Measurements from ENCODE around the gene NLN. TPM values are rescaled to one million over a fixed set of nuclear protein-coding genes. Genes with fewer than 3 reads are reported as not detected.

The NLN gene
- total RNA-seq, 1 experiment from 2014 or later: 34.8 TPM

- Histone ChIP-seq H3K4me1 (peaks cover 16% of the 10 kb centered on the region), H3K9me3 (no peaks in the 10 kb centered on the region), H3K36me3 (ENCODE audit: control insufficient read depth, insufficient read depth, low read length) (no peaks in the 10 kb centered on the region), H3K4me3 (ENCODE audit: low read depth, low read length) (no peak overlapping the region), H3K27me3 (replicated peaks; ENCODE audit: control insufficient read depth, insufficient read depth, low read length) (no peaks in the 10 kb centered on the region)
- no peaks in the 10 kb centered on the region for H3K36me3 Mint-ChIP-seq (ENCODE audit: insufficient read depth, unreplicated experiment)
- H3K27ac Mint-ChIP-seq (ENCODE audit: unreplicated experiment): no peak overlapping the region
- H3K4me3 Mint-ChIP-seq (ENCODE audit: unreplicated experiment): no peak overlapping the region
- H3K9me3 Mint-ChIP-seq (ENCODE audit: unreplicated experiment): peaks cover 9% of the 10 kb centered on the region
- TF ChIP-seq, protein P1, sequence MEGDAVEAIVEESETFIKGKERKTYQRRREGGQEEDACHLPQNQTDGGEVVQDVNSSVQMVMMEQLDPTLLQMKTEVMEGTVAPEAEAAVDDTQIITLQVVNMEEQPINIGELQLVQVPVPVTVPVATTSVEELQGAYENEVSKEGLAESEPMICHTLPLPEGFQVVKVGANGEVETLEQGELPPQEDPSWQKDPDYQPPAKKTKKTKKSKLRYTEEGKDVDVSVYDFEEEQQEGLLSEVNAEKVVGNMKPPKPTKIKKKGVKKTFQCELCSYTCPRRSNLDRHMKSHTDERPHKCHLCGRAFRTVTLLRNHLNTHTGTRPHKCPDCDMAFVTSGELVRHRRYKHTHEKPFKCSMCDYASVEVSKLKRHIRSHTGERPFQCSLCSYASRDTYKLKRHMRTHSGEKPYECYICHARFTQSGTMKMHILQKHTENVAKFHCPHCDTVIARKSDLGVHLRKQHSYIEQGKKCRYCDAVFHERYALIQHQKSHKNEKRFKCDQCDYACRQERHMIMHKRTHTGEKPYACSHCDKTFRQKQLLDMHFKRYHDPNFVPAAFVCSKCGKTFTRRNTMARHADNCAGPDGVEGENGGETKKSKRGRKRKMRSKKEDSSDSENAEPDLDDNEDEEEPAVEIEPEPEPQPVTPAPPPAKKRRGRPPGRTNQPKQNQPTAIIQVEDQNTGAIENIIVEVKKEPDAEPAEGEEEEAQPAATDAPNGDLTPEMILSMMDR (IDR thresholded peaks at IDR 0.05; ENCODE audit: insufficient read depth in 1 of 2, low read depth in 1 of 2, low read length in 1 of 2, severe bottlenecking in 1 of 2, unreplicated experiment in 1 of 2): no peak
- peaks cover 16% of the 10 kb centered on the region for H3K4me1 Mint-ChIP-seq (ENCODE audit: low read depth, unreplicated experiment)
- no TSS peak for BruUV-seq (replicated peaks)
- H3K27me3 Mint-ChIP-seq (ENCODE audit: insufficient read depth, unreplicated experiment): no peaks in the 10 kb centered on the region
- ChIA-PET CTCF (no interaction called here), POLR2A (no interaction called here)
- DNase-seq: no peak
- intact Hi-C loops (cut with micrococcal nuclease; ENCODE audit: unreplicated experiment): loop anchor here (10.0 kb wide), 1 partner anchor 285 kb away; no protein-coding TSS in a partner anchor
These were observed 28.0 kb downstream of the NLN start for GRCh38 chr5:65749956-65750355.

GRCh38 chr5:65750938-65751337 is 28.9 kb downstream of the NLN start:
- ChIA-PET POLR2A (no interaction called here), CTCF (no interaction called here)
- Histone ChIP-seq H3K36me3 (ENCODE audit: control insufficient read depth, insufficient read depth, low read length) (no peaks in the 10 kb centered on the region), H3K9me3 (no peaks in the 10 kb centered on the region), H3K27me3 (replicated peaks; ENCODE audit: control insufficient read depth, insufficient read depth, low read length) (no peaks in the 10 kb centered on the region), H3K4me3 (ENCODE audit: low read depth, low read length) (no peak overlapping the region), H3K4me1 (peaks cover 16% of the 10 kb centered on the region)
- BruUV-seq (replicated peaks): no TSS peak
- H3K27me3 Mint-ChIP-seq (ENCODE audit: insufficient read depth, unreplicated experiment): no peaks in the 10 kb centered on the region
- no peak overlapping the region for H3K4me3 Mint-ChIP-seq (ENCODE audit: unreplicated experiment)
- H3K27ac Mint-ChIP-seq (ENCODE audit: unreplicated experiment): peak overlapping the region; percentile 74
- no peak for DNase-seq
- no peaks in the 10 kb centered on the region for H3K36me3 Mint-ChIP-seq (ENCODE audit: insufficient read depth, unreplicated experiment)
- TF ChIP-seq, protein P1 (IDR thresholded peaks at IDR 0.05; ENCODE audit: insufficient read depth in 1 of 2, low read depth in 1 of 2, low read length in 1 of 2, severe bottlenecking in 1 of 2, unreplicated experiment in 1 of 2): no peak
- H3K9me3 Mint-ChIP-seq (ENCODE audit: unreplicated experiment): peaks cover 9% of the 10 kb centered on the region
- H3K4me1 Mint-ChIP-seq (ENCODE audit: low read depth, unreplicated experiment): peaks cover 16% of the 10 kb centered on the region
- intact Hi-C loops (cut with micrococcal nuclease; ENCODE audit: unreplicated experiment): no loop called here

DNA sequence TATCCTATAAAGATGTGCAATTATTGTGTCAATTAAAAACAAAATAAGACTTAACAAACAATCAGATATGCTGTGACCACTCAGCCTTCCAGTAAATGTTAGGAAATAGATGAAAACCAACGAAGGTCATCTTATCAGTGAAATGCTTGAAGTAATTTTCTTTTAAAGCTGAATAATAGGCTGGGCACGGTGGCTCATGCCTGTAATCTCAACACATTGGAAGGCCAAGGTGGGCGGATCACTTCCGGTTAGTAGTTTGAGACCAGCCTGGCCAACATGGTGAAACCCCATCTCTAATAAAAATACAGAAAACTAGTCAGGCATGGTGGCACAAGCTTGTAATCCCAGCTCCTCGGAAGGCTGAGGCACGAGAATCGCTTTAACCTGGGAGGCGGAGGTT is 31.2 kb downstream of the NLN start:
- Histone ChIP-seq H3K36me3 (ENCODE audit: control insufficient read depth, insufficient read depth, low read length) (no peaks in the 10 kb centered on the region), H3K4me3 (ENCODE audit: low read depth, low read length) (no peak overlapping the region), H3K4me1 (peaks cover 16% of the 10 kb centered on the region), H3K27me3 (replicated peaks; ENCODE audit: control insufficient read depth, insufficient read depth, low read length) (no peaks in the 10 kb centered on the region), H3K9me3 (no peaks in the 10 kb centered on the region)
- no peak for DNase-seq
- BruUV-seq (replicated peaks): no TSS peak
- no peak overlapping the region for H3K27ac Mint-ChIP-seq (ENCODE audit: unreplicated experiment)
- ChIA-PET CTCF (no interaction called here), POLR2A (no interaction called here)
- H3K4me1 Mint-ChIP-seq (ENCODE audit: low read depth, unreplicated experiment): peaks cover 16% of the 10 kb centered on the region
- intact Hi-C loops (cut with micrococcal nuclease; ENCODE audit: unreplicated experiment): no loop called here
- TF ChIP-seq, protein P1 (IDR thresholded peaks at IDR 0.05; ENCODE audit: insufficient read depth in 1 of 2, low read depth in 1 of 2, low read length in 1 of 2, severe bottlenecking in 1 of 2, unreplicated experiment in 1 of 2): no peak
- no peak overlapping the region for H3K4me3 Mint-ChIP-seq (ENCODE audit: unreplicated experiment)
- no peaks in the 10 kb centered on the region for H3K9me3 Mint-ChIP-seq (ENCODE audit: unreplicated experiment)
- H3K27me3 Mint-ChIP-seq (ENCODE audit: insufficient read depth, unreplicated experiment): no peaks in the 10 kb centered on the region
- no peaks in the 10 kb centered on the region for H3K36me3 Mint-ChIP-seq (ENCODE audit: insufficient read depth, unreplicated experiment)
